Epithelial cell of proximal tubule (primary cell): ENCODE data around the gene PQBP1. TPM values are rescaled to one million over a fixed set of nuclear protein-coding genes. Genes with fewer than 3 reads are reported as not detected.

Source experiments
- DNase-seq: peaks from one replicate; pipeline ENCODE4 v3.0.0-alpha.2; 2011; ENCODE audit warnings: low read depth
- H3K4me3 ChIP-seq: 2 replicates; pipeline ENCODE4 v1.5.1; 2011; ENCODE audit warnings: low read depth, mild to moderate bottlenecking, low read length
- total RNA-seq: library from RNA; depleted of rRNA; stranded (reverse); fragments of >200 nt; gene quantifications from 2 replicates; pipeline ENCODE4 v1.2.3, GENCODE V29; 2015
- TF ChIP-seq, protein P1 (sequence below): conservative IDR thresholded peaks from 2 replicates; pipeline ENCODE4 v1.5.1; 2012; ENCODE audit warnings: low read depth, mild to moderate bottlenecking, low read length

The PQBP1 gene
- total RNA-seq, 1 donor from 2014 or later: 84.6 TPM

DNA sequence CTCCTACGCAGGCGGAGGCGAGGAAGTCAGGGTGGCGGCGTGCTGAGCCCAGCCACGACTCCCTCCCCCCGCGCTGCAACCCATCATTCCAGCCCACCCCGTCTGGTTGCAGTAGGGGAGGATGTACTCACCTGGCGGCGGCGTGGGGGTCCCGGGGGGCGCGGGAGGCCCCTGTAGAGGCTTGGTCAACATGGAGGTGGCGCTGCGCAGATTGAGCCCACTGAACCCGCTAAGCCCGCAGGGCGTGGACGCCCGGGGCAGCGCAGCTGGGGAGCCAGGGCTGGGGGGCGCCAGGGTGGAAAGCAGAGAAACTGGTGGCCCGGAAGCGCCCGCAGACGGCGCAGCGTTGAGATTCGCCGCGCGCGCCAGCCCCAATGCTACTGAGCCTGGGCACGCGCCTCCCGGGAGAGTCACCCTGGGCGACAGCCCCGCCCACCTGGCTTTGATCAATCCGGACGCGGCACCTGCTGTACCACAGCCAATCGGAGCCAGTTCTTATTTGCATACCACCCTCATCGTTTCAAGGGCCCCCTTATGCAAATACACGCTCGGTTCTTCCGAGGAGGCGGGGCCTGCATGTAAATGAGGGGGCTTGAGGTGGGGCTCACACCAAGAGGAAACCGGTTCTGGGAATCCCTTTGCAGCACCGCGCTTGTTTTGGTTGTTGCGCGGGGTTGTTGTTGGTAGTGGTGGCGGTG is 21.1 kb downstream of the PQBP1 start, which contains the start of gene PIM2:
TSS of gene PIM2 (minus strand) at position 382 of the 698 bp plus-strand sequence. CDS start at position 192, 190 bp downstream.
- H3K4me3 ChIP-seq: peak within 1 kb of the TSS; percentile 78
- peak; percentile 47 for DNase-seq
- TF ChIP-seq, protein P1, sequence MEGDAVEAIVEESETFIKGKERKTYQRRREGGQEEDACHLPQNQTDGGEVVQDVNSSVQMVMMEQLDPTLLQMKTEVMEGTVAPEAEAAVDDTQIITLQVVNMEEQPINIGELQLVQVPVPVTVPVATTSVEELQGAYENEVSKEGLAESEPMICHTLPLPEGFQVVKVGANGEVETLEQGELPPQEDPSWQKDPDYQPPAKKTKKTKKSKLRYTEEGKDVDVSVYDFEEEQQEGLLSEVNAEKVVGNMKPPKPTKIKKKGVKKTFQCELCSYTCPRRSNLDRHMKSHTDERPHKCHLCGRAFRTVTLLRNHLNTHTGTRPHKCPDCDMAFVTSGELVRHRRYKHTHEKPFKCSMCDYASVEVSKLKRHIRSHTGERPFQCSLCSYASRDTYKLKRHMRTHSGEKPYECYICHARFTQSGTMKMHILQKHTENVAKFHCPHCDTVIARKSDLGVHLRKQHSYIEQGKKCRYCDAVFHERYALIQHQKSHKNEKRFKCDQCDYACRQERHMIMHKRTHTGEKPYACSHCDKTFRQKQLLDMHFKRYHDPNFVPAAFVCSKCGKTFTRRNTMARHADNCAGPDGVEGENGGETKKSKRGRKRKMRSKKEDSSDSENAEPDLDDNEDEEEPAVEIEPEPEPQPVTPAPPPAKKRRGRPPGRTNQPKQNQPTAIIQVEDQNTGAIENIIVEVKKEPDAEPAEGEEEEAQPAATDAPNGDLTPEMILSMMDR: no peak

DNA sequence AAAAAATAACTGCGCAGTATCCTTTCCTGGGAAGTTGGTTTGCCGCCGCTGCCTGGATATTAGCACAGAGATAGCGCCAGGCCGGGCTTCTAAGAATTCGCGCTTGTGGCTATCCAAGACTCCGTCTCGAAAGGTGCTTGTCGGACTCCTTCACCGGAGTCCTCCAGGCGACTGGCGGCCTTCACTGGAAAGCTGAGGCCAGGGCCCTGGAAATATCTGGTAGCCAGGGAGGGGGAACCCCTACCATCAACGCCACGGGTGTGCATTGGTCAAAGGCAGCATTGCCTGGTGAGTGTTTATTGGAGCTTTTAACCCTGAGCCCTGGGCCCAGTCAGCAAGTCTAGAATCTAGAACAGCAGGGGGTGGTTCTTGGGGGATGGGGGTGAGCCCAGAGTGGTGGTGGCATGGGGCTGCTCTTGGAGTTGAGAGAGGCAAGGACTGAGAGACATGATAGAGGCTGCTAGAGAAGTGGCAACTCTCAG is 21.7 kb downstream of the PQBP1 start:
- no peak for DNase-seq
- TF ChIP-seq, protein P1: no peak
- H3K4me3 ChIP-seq: peak overlapping the region; percentile 78

DNA sequence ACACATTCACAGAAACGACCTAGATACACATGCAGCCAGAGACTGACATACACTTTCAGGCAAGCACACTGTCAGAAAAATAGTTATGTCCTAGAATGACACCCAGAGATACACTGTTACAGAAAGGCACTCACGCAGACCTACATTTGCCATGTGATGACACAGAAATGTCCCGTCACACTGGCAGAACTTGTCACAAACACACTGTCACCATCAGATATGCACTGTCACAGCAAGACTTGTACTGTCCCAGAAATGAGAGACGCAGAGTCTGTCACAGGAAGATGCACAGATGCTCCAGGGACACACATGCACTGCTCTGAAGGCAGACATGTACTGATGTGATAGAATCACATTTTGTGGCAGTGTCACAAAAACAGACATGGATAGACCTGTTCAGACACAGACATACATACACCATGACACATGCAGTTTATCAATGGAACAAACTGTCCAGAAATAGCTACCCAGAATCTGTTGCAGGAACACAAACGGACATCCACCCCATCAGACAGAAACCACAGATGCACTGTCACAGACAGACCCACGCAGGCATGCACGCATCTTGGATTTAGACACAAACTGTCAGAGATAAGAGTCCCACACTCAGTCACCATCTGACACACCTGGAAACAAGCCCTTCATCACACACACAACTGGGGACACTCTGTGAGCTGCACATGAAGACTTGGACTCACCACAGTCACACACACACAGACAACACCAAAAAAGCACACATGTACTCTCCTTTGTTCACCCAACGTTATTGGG is 22.4 kb downstream of the PQBP1 start:
- DNase-seq: no peak
- H3K4me3 ChIP-seq: no peak overlapping the region
- TF ChIP-seq, protein P1: no peak

DNA sequence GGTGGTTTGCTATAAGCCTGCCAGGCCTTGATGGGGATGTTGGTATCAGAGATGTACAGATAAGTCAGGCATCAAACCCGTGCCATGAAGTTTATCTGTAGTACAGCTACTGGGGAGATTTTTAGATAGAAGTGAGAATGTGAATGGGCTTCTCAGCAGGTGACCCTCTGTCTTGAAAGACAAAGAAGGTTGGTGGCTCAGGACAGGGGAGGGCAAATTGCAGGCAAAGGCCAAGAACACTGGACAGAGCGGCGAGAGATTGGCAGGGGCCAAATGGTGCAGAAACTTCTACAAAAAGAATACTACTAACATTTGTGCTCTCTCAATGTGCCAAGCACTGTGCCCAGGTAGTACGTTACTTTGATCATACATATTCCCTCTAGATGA is 23.0 kb downstream of the PQBP1 start:
- DNase-seq: no peak
- TF ChIP-seq, protein P1: no peak
- H3K4me3 ChIP-seq: no peak overlapping the region

DNA sequence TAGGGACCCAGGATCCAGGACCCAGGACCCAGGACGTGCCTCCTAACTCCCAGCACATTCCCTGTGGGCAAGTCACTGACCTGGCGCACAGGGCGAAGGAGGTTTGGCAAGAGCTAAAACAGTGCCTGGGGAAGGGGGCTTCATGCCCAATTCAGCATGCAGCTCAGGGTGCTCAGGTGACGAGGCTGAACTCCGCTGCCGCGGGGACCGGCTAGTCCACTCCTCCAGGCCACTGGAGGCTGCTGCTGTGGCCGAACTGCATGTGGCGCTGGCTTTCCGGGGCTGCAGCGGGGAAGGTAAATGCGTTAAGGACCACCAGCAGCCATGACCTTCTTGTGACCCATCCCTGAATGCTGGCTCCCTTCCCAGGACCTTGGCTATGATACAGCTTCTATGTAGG is 26.0 kb downstream of the PQBP1 start:
- H3K4me3 ChIP-seq: no peak overlapping the region
- DNase-seq: no peak
- TF ChIP-seq, protein P1: no peak

DNA sequence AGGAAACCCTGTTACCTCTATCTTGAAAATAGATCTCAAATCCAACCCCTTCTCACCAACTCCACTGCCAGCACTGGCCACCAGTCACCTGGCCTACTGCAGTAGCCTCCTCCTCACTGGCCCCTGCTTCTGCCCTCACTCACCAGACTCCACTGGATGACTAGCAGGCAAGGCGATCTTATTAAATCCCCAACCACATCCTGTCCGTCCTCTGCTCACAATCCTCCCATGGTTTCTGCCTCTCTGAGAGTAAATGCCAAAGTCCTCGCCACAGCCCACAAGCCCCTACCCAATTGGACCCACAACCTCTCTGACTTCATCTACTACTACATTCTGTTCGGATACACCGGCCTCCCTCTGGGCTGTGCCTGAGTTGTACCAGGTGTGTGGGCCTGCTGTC is 26.5 kb downstream of the PQBP1 start:
- H3K4me3 ChIP-seq: no peak overlapping the region
- TF ChIP-seq, protein P1: no peak
- DNase-seq: no peak
